NCI-H2171 (cell line): ENCODE results near the gene SRCIN1.

Source experiments
- DNase-seq: peaks from one replicate; lab custom pipeline; 2025; lab: John Stamatoyannopoulos, UW

Gene SRCIN1

DNA sequence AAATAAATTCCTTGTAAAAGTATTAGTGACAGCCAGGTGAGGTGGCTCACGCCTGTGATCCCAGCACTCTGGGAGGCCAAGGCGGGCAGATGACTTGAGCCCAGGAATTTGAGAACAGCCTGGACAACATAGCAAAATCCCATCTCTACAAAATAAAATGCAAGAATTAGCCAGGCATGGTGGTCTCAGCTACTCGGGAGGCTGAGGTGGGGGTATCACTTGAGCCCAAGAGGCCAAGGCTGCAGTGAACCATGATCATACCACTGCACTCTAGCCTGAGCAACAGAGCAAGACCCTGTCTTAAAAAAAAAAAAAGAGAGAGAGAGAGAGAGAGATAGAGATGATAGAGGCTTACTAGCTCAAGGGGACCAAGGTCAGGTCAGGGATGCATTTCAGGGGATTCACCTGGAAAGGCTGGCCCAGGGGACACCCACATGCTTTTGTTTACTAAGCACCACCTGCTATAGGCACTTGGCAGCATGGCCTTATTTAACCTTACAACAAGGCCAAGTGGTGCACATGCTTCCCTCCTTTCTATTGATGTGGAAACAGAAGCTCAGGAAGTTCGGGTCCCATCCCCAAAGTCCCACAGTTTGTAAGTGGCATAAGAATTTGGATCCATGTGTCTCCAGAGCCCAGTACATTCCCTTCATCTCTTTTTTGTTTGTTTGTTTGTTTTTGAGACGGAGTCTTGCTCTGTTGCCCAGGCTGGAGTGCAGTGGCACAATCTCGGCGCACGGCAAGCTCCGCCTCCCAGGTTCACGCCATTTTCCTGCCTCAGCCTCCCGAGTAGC, 12.4 kb upstream of the SRCIN1 start:
- peak; percentile 72 for DNase-seq

DNA sequence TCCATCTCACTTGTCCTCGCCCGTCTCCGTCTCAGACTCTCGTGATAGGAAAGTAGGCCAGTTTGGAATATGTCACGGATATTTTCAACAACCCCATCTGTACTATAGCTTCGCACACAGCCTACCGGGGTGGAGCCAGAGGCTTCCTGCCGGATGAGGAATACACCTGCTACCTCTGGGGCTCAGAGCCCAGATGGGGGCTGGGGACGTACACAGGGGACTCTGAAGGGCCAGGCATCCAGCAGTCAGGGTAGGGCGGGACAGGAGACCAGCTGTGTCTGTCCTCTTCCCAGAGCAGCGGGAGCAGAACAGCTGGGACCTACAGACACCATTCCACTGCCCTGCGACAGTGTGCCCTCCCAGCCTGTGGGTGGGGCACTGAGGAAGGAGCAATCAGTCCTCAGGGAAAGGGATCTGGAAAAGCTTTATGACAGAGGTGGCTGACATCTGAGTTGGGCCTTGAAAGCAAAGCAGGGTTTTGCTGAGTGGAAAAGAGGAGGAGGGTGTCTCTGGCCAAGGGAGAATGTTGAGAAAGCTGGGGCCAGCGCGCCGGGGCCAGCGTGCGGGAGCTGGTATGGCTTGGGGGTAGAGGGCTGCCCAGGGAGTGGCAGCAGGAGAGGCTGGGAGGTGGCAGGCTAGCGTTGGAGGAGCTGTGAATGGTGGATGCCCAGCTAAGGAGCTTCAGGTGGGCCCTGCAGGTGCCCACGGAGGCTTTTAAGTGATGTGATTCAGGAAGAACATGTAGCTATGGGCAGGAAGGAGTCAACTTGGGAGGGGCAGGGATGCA, 11.5 kb upstream of the SRCIN1 start:
- peak; percentile 93 for DNase-seq

DNA sequence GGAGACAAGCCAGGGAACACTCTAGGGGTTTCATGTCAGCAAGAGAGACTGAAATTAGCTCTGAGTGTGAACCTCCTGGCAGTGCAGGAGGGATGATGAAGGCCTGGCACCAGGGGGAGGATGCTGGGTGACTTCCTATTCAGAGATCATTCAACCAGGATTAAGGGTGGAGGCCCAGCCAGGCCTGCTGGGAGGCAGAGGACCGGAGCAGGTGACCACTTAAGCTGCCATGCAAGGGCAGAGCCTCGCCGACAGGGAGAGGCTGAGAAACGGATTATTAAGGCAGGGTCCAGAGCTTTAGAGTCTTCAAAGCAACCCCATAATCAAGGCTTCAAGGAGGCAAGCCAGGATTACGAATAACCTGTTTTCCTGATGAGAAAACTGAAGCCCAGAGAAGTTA, 10.6 kb upstream of the SRCIN1 start:
- DNase-seq = no peak

DNA sequence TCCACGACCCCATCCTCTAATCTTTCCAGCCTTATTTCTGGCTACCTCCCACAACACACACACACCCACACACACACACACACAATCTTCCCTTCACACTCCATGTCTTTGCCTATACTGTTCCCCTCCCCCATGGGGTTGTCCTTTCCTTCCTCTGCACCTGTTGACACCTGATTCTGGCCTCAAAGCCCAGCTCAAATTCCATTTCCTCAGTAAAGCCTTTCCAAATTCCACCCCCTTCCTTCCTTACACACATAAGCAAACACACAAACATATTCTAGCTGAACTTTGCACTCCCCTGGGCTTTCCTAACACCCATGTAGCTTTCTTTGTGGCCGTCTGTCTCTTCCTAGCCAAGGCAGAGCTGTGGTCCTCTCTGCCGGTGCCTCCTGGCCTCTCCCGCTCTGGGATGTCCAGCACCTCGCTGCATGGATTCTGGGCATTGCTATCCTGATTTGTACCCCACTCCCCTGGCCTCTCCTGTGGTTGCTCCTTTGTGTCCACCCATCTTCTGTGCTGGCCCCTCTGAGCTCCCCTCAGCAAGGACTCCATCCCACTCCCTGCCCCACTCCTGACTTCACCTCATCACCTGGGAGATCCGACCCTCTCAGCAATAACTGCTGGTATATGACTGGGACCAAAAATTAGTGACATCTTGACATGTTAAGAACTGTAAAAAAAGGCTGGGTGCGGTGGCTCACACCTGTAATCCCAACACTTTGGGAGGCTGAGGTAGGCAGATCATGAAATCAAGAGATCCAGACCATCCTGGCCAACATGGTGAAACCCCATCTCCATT, 8.4 kb upstream of the SRCIN1 start:
- no peak for DNase-seq

DNA sequence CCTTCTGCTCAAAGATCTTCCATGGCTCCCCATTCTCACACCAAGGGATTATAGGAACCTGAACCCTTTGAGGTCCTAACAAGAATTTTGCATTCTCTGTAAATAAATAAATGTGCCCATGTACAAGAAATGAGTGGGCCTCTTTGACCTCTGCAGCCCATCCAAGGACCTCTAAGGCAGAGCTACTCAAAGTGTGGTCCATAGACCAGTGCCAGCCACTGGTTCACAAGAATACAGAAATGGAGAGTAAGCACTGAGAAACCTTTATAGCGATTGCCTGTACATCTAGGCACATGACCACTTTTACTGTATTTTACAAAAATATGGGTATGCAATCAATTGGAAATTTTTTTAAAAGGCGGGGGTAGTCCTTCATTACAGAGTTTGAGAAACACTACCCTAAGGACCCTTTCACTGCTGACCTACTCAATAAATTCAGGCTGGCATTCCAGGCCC, 7.8 kb upstream of the SRCIN1 start:
- no peak for DNase-seq

DNA sequence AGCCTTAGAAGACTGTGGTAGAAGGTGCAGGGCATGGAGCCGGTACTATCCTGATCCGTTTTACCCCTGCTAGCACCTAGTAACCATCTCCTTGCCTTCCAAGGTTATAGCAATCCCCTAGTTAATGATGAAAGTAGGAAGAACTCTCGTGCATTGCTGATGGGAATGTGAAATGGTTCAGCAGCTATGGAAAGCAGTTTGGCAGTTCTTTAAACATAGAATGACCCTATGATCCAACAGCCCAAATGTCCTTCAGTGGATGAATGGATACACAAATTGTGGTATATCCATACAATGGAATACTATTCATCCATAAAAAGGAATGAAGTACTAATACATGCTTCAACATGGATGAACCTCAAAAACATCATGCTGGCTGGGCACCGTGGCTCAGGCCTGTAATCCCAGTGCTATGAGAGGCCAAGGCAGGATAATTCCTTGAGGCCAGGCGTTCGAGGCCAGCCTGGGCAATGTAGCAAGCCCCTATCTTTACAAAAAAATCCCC, 6.2 kb upstream of the SRCIN1 start:
- DNase-seq = no peak

DNA sequence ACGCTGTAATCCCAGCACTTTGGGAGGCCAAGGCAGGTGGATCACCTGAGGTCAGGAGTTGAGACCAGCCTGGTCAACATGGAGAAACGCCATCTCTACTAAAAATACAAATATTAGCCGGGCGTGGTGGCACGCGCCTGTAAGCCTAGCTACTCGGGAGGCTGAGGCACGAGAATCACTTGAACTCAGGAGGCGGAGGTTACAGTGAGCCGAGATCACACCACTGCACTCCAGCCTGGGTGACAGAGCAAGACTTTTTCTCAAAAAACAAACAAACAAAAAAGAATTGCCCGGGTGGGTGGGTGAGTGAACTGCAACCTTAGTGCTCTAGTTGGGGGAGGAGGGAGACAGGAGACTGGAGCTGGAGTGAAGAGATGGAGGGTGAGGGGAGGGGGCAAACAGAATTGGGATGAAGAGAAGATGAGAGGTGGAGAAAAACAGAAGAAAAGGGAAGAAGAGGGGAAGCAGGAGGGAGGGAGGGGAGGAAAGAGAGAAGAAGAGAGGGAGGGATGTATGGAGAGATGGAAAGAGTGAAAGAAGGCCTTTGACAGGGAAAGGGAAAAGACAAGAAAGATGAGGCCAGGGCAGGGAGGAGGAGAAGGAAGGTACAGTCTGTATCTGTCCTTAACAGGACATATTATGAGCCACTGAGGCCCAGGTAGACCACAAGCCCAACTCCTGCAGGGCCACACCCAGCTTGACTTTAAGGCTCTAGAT, 5.5 kb upstream of the SRCIN1 start:
- no peak for DNase-seq

DNA sequence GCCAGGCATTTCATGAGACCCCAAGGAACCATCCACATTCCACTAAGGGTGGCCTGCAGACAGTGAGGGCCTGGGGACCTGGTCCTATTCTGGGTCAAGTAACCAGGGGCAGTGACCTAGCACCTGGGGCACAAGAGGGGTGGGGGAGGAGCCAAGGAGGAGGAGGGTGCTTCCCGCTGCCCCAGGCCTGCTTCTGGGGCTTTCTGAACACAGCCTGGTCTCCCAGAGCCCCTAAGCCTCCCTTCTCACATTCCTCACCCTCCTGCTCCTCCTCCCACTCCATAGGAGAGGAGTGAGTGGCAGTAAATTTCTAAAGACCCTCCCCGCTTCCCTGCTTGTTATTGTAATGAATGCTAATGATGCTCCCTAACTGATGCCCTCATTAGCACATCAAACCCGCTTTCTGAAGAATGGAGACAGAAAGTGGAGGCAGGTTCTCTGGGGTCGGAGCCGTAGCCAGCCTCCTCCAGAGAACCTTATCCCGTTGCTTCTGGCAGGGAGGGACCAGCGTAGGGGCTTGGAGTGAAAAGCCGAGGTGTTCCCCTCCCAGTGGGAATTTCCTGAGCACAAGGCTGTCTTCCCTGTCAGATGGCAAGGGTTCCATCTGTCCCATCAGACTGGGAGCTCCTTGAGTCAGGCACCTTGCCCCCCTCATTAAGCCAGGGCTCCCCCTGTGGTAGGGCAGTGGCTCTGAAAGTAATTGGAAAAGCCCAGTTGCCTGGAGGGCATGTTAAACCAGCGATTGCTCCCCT, 3.7 kb upstream of the SRCIN1 start:
- DNase-seq = peak; percentile 59

DNA sequence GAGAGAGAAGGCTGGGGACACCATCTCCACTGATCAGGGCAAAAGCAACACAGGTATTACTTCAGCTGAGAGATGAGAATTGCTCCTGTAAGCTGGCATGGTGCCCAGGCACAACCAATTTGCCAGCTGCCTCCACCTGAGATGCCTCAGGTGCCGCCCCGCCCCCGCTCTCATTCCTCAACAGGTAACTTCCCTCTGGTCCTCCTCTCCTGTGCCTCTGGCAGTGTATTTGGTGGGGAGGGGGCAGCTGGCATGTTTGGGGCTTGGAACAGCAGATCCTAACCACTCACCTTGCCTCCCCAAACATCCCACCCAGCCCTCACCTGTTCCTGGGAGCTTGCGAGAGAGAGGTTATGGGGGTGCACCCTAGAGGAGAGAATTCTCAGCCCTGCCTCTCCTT, 2.9 kb upstream of the SRCIN1 start:
- DNase-seq = peak; percentile 85

DNA sequence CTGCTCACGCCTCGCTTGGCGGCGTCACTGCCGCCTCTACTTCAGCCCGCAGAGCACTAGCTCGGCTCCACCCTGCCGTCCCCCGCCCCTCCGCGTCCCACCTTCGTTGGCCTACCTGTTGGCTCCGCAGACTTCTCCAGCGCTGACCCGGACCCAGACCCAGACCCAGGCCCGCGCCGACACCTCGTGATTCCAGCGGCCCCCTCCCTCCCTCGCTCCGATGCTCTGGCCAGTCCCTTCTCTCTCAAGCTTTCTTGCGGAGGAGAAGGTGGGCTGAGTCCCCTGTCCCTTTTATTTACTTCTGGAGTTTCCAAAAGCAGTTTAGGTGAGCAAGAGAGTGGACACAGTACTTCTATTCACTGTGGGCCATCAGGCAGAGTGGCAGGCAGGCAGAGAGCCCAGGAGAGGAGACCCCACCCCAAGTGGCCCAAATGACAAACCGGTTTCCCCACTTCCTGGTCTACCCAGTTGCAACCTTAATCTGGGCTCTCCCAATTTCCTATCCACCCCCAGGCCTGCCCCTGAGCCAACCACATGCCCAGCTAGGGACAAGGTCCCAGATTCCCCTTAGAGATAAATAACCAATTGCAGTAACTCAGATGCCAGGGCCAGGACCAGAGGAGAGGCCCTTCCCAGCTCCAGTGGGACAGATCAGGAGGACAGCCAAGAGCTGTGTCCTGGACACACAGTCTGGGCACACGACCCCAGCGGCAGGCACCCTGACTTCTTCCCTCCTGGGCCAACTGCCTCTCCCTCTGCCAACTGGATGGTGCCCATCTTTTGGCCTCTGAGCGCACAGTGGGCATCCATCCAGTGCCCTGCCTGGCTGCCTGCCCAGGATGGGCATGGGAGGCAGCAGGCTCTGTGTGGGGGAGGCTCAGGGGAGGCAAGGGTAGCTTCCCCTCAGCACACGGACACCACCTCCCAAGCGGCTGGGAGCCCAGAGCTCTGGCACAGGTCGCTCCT, 1.2 kb upstream of the SRCIN1 start:
- no peak for DNase-seq

DNA sequence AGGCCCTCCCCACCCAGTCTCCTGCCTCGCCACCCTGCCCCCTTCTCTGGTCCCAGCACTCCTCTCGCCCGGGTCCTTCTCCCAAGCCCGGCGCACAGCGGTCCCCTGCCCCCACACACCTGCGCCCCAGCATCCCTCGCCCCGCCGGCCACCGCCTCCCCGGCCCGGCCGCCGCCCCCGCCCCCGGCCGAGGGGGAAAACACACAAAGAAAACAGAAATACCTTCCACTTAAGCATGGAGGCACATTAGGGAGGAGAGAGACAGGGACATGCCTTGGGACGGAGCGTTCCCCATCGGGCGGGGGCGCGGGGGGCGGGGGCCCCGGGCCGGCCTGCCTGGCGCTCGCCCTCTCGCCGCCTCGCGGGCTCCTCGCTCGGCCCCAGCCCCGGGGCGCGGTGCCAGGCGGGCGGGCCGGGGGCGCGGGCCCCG, 326 bp downstream of the SRCIN1 start:
- DNase-seq = no peak

DNA sequence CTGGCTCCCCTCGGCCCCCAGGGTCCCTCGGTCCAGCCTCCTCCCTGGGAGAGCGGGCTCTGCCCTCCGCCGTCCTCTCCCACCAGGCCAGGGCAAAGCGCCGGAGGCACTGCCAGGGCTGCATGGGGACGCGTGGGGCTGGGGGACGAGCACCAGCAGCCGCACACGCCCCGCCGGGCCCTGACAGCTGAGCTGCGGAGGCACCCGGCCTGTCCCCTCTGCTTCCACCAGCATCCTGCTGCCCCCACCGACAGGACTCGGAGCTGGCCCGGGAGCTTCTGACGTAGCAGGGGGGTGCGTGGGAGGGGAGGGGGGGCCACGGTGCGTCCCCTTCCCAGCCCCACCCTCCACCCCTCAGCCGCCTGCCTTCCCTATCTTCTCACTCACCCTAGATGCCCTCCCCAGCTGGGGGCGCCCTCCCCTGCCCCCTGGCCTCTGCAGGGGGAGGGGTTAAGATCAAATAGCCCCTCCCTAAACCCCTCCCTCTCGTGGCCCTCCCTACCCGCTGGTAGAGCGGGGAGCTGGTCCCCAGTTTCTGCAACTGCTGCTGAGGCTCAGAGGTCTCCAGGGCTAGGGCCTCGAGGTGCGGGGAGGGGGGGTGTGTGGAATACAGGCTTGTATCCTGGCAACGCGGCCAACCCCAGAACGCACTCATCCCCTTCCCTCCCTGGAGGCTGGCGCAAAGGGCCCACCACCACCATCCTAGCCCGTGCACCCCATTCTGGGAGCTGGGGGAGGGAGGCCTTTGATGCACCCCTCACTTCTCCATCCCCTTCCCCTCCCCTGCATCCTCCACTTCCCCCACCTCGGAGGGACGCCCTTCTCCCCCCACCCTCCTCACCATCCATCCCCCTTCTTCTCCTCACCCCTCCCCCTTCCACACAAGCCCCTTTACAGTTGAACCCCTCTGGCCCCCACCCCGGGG, 1.0 kb downstream of the SRCIN1 start:
- DNase-seq = no peak

DNA sequence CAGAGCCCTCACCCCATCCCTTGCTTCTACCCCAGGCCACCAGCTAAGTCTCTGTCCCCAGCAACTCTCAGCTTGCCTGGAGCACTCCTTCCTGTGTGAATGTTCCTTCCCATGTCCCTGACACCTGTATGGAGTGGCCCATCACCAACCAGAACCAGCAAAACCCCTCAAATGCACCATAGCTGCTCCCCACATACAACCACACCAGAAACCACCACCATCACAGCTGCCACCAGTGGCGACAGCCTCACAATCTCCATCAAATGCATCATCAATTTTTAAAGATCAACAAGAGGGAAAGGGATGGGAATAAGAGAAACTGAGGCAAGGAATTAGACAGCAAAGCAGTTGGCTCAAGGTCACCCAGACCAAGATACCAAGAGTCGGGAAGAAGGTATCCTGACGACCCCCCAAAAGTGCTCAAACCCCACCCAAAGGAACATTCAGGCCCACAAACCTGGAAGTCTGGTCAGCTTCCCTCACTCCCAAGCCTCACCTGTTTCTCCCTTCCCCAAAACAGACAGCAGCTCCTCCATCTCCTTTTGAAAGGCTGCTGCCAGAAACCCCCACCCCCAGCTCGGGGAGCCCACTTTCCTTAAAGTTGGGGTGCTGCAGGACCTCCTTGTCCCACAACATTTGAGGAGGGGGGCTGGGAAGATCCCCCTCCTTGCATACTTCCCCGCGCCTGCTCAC, 1.8 kb downstream of the SRCIN1 start:
- no peak for DNase-seq

DNA sequence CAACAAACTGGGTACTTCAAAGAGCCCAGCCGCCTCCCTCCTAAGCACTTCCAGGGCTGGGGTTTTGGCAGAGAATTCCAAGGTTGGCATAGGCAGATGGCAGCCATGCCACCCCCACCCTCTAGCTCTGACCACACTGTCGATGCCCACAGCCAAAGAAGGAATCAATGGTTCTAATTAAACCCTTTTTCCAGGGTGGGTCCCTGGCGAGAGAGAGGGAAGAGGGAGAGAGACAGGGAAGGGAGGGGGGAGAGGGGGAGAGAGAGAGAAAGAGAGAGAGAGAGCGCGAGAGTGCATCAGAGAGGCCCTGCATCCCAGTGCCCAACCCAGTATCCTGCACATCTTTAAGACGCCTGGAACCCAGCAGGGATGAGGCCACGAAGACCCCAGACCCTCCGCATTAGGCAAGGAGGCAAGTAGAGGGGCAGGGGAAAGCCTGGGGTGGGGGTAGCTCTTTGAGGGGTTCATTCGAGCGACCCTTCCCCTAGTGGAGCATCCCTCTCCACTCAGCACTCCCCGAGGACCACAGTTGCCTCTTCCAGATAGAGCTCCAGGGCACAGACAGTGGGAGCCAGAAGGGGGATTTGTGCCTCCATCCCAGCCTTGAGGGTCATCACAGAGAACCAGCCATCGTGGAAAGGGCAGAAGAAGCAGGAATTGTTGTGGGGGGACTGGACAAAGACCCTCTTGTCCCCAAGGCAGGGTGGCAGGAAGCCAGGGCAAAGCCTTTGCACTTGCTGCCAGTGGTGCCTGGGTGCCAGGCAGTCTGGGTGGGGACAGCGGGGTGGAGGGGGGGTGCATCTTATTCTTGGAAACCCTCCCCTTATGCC, 2.6 kb downstream of the SRCIN1 start:
- DNase-seq = no peak

DNA sequence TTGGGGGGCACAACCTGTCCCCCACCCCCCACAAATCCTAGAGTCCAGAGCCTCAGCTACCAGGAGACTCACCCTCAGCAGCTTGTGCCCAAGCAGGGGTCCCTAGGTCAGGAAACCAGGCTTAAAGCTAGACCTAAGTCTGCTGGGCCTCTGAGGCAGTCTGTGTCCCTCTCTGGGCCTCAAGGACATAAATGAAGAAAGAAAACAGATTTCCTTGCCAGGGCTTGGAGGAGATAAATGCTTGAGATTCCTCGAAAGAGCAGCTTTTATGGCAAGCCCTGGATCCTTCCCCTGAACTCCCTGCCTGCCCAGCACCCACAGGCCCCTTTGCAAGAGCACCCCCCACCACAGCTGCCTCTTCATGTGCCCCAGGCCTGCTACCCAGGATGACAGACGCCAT, 3.3 kb downstream of the SRCIN1 start:
- DNase-seq = no peak

DNA sequence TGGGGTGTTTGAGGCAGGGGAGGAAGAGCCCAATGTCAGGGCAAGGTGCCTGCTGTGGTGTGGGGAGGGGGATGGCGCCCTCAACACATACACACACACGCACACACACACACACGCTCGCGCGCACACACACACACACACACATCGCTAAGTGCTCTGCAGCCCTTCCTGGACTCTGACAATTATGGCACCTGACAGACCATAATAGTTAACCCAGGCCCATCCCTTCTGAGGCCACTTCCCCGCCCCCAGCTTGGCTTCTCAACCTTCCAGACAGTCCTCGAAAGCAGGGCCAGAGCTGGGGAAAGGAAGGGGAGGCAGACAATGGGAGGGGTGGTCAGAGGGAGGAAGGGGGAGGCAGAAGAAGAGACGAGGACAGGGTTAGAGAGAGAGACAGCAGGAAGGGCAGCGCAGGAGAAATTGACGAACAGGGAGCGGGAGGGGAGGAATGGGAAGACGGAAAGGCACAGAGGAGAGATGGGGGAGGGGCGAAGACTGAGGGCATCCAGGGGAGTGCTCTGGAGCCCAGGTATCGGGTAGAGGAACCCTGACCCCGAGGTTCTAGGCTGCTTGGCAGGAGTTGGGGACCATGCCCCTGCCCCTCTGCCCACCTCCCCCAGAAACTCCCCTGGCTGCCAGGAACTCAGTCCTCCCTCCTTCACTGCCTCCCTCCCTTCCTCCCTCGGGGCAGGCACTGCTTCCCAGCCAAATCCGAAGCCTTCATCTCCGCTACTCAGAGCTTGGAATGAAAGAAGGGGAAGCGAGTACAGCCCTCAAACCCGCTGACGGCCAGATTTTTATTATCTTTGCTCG, 4.0 kb downstream of the SRCIN1 start:
- no peak for DNase-seq
